Measurements from ENCODE around the gene SOCS3. TPM values are rescaled to one million over a fixed set of nuclear protein-coding genes. Genes with fewer than 3 reads are reported as not detected.
"Not testable (repeated sequence)": the region's sequence is repeated elsewhere in the genome, so short reads cannot be mapped to it uniquely, and the experiment has no call there.

SOCS3 gene
- total RNA-seq, 1 experiment from 2014 or later = 90.1 TPM

- in situ Hi-C loops (cut with HindIII; ENCODE audit: low sequenced_read_pairs) = no loop called here
- no peak for DNase-seq (ENCODE audit: low spot score)
Measured at GRCh38 chr17:78341559-78342448, 18.1 kb downstream of the SOCS3 start.

- in situ Hi-C loops (cut with HindIII; ENCODE audit: low sequenced_read_pairs) = no loop called here
- DNase-seq (ENCODE audit: low spot score) = no peak
Measured at GRCh38 chr17:78340183-78340955, 19.5 kb downstream of the SOCS3 start.

GRCh38 chr17:78338486-78339259, 21.2 kb downstream of the SOCS3 start:
- in situ Hi-C loops (cut with HindIII; ENCODE audit: low sequenced_read_pairs) = no loop called here
- no peak for DNase-seq (ENCODE audit: low spot score)

GRCh38 chr17:78337244-78338109, 22.4 kb downstream of the SOCS3 start:
- DNase-seq (ENCODE audit: low spot score) = no peak
- in situ Hi-C loops (cut with HindIII; ENCODE audit: low sequenced_read_pairs) = no loop called here

GRCh38 chr17:78335209-78335608, 24.7 kb downstream of the SOCS3 start:
- in situ Hi-C loops (cut with HindIII; ENCODE audit: low sequenced_read_pairs) = no loop called here

GRCh38 chr17:78332991-78333390, 26.9 kb downstream of the SOCS3 start:
- in situ Hi-C loops (cut with HindIII; ENCODE audit: low sequenced_read_pairs) = no loop called here
- DNase-seq (ENCODE audit: low spot score) = no peak

More at GRCh38 chr17:78335209-78335608, 24.7 kb downstream of the SOCS3 start:
- no peak for DNase-seq (ENCODE audit: low spot score)

GRCh38 chr17:78331355-78331754, 28.5 kb downstream of the SOCS3 start:
- in situ Hi-C loops (cut with HindIII; ENCODE audit: low sequenced_read_pairs); DNase-seq (ENCODE audit: low spot score): not testable (repeated sequence)

GRCh38 chr17:78330570-78331224, 29.2 kb downstream of the SOCS3 start:
- DNase-seq (ENCODE audit: low spot score) = no peak
- in situ Hi-C loops (cut with HindIII; ENCODE audit: low sequenced_read_pairs) = no loop called here

GRCh38 chr17:78329263-78330059, 30.4 kb downstream of the SOCS3 start:
- in situ Hi-C loops (cut with HindIII; ENCODE audit: low sequenced_read_pairs) = no loop called here
- no peak for DNase-seq (ENCODE audit: low spot score)

- no peak for DNase-seq (ENCODE audit: low spot score)
- in situ Hi-C loops (cut with HindIII; ENCODE audit: low sequenced_read_pairs) = no loop called here
Measured at GRCh38 chr17:78327880-78328279, 32.0 kb downstream of the SOCS3 start.

- no peak for DNase-seq (ENCODE audit: low spot score)
Measured at GRCh38 chr17:78325076-78325687, 34.7 kb downstream of the SOCS3 start.

GRCh38 chr17:78324391-78325075, 35.3 kb downstream of the SOCS3 start:
- in situ Hi-C loops (cut with HindIII; ENCODE audit: low sequenced_read_pairs) = no loop called here
- DNase-seq (ENCODE audit: low spot score) = peak; percentile 63

More at GRCh38 chr17:78325076-78325687, 34.7 kb downstream of the SOCS3 start:
- in situ Hi-C loops (cut with HindIII; ENCODE audit: low sequenced_read_pairs) = no loop called here

- no peak for DNase-seq (ENCODE audit: low spot score)
- in situ Hi-C loops (cut with HindIII; ENCODE audit: low sequenced_read_pairs) = no loop called here
Measured at GRCh38 chr17:78323826-78324390, 36.0 kb downstream of the SOCS3 start.

- DNase-seq (ENCODE audit: low spot score) = no peak
- in situ Hi-C loops (cut with HindIII; ENCODE audit: low sequenced_read_pairs) = no loop called here
Measured at GRCh38 chr17:78322858-78323455, 36.9 kb downstream of the SOCS3 start.

GRCh38 chr17:78322327-78322857, 37.5 kb downstream of the SOCS3 start:
- no peak for DNase-seq (ENCODE audit: low spot score)
- in situ Hi-C loops (cut with HindIII; ENCODE audit: low sequenced_read_pairs) = no loop called here
